HEK293 (cell line): ENCODE data around the gene ZNF70.

Source experiments
- CTCF ChIP-seq: fragments of 450-650 bp; formaldehyde crosslinking; IDR thresholded peaks from 2 replicates; pipeline ENCODE4 v1.5.1; 2016; ENCODE audit warnings: missing biosample characterization, missing genetic modification characterization
- PRDM1 ChIP-seq: fragments of 450-650 bp; formaldehyde crosslinking; IDR thresholded peaks from 2 replicates; pipeline ENCODE4; 2016; ENCODE audit warnings: missing biosample characterization, missing genetic modification characterization
- SCRT2 ChIP-seq: fragments of 450-650 bp; formaldehyde crosslinking; IDR thresholded peaks from 2 replicates; pipeline ENCODE4 v1.5.1; 2016; ENCODE audit warnings: missing biosample characterization, missing genetic modification characterization
- SP2 ChIP-seq: fragments of 450-650 bp; formaldehyde crosslinking; IDR thresholded peaks from 2 replicates; pipeline ENCODE4 v1.5.1; 2016; ENCODE audit warnings: missing biosample characterization, missing genetic modification characterization
- YY1 ChIP-seq: fragments of 450-650 bp; formaldehyde crosslinking; IDR thresholded peaks from 2 replicates; pipeline ENCODE4 v1.5.1; 2018; ENCODE audit warnings: missing biosample characterization, missing genetic modification characterization
- ZBTB44 ChIP-seq: fragments of 450-650 bp; IDR thresholded peaks from 2 replicates; pipeline ENCODE4 v1.5.1; 2018; ENCODE audit warnings: missing biosample characterization, mild to moderate bottlenecking, missing genetic modification characterization
- ZEB2 ChIP-seq: fragments of 450-650 bp; formaldehyde crosslinking; IDR thresholded peaks from 2 replicates; pipeline ENCODE4 v1.5.1; 2016; ENCODE audit warnings: missing biosample characterization, missing genetic modification characterization
- ZNF239 ChIP-seq: fragments of 450-650 bp; formaldehyde crosslinking; IDR thresholded peaks from 2 replicates; pipeline ENCODE4 v1.5.1; 2016; ENCODE audit warnings: missing biosample characterization, missing genetic modification characterization
- ZNF274 ChIP-seq, 2 experiments: fragments of 200-500 bp in 1 of 2; fragments of 450-650 bp in 1 of 2; sonication (Bioruptor generic) in 1 of 2; formaldehyde crosslinking in 1 of 2; IDR thresholded peaks; 2 replicates each; pipeline versions ENCODE4 v1.5.1 to v1.6.1; 2014 to 2016; ENCODE audit warnings: borderline replicate concordance in 1 of 2, inconsistent platforms in 1 of 2, low read length in 1 of 2, missing biosample characterization in 1 of 2, missing genetic modification characterization in 1 of 2
- ZNF670 ChIP-seq: fragments of 450-650 bp; formaldehyde crosslinking; IDR thresholded peaks from 2 replicates; pipeline ENCODE4 v1.5.1; 2016; ENCODE audit warnings: missing biosample characterization, missing genetic modification characterization, low read depth
- ZNF837 ChIP-seq: fragments of 450-650 bp; formaldehyde crosslinking; IDR thresholded peaks from 2 replicates; pipeline ENCODE4 v1.5.1; 2016; ENCODE audit warnings: missing biosample characterization, missing genetic modification characterization
- ZSCAN18 ChIP-seq: fragments of 450-650 bp; formaldehyde crosslinking; IDR thresholded peaks from 2 replicates; pipeline ENCODE4 v1.5.1; 2016; ENCODE audit warnings: missing biosample characterization, missing genetic modification characterization

- TF ChIP-seq CTCF (no peak), SP2 (tag by site-specific recombination) (no peak), ZSCAN18 (tag by site-specific recombination) (no peak), ZEB2 (tag by site-specific recombination) (no peak), ZNF274 (IDR thresholded peaks at IDR 0.05; ENCODE audit: low read length) (no peak), ZNF274 (tag by site-specific recombination; IDR thresholded peaks at IDR 0.05; ENCODE audit: borderline replicate concordance) (no peak), ZBTB44 (tag by site-specific recombination) (no peak), SCRT2 (tag by site-specific recombination) (no peak), ZNF837 (tag by site-specific recombination) (no peak), PRDM1 (tag by site-specific recombination) (no peak), YY1 (tag by site-specific recombination) (no peak), ZNF670 (no peak), ZNF239 (no peak)
These were observed 61.5 kb downstream of the ZNF70 start for GRCh38 chr22:23689414-23689813.
